Astrocyte (in vitro differentiated cells and primary cell): ENCODE results near the gene COL28A1.

ENCODE experiments used
- EZH2 ChIP-seq: IDR thresholded peaks from 2 replicates; pipeline ENCODE4 v1.6.1; 2012; ENCODE audit warnings: mild to moderate bottlenecking, low read length, inconsistent platforms; ENCODE audit not compliant: insufficient read depth
- TF ChIP-seq, protein P1 (sequence below): IDR thresholded peaks from 2 replicates; pipeline ENCODE4 v1.5.1; 2011; ENCODE audit warnings: low read depth, mild to moderate bottlenecking, inconsistent platforms, low read length, moderate library complexity; ENCODE audit not compliant: insufficient read depth

DNA sequence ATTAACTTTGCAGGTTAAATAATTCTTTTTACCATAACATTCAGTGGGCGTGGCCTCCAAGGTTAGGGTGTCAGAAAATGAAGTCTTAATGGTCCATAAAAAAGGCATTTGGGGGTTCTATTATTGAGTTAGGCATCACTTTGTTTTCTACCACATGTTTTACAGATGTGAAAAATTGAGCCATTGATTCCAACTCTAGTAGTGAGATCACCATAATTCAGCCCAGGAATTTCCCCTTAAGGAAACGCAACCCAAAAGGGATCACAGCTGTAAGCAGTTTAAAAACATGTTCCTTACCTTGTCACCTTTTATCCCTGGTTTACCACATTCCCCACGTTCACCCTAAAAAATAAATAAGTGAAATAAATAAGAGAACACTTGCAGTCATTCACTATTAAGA lies 24.9 kb downstream of the COL28A1 start:
- TF ChIP-seq, protein P1, sequence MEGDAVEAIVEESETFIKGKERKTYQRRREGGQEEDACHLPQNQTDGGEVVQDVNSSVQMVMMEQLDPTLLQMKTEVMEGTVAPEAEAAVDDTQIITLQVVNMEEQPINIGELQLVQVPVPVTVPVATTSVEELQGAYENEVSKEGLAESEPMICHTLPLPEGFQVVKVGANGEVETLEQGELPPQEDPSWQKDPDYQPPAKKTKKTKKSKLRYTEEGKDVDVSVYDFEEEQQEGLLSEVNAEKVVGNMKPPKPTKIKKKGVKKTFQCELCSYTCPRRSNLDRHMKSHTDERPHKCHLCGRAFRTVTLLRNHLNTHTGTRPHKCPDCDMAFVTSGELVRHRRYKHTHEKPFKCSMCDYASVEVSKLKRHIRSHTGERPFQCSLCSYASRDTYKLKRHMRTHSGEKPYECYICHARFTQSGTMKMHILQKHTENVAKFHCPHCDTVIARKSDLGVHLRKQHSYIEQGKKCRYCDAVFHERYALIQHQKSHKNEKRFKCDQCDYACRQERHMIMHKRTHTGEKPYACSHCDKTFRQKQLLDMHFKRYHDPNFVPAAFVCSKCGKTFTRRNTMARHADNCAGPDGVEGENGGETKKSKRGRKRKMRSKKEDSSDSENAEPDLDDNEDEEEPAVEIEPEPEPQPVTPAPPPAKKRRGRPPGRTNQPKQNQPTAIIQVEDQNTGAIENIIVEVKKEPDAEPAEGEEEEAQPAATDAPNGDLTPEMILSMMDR: no peak
- no peak for TF ChIP-seq EZH2
